Lung (tissue), 12 donors: ENCODE data around the gene KNG1. TPM values are rescaled to one million over a fixed set of nuclear protein-coding genes. Genes with fewer than 3 reads are reported as not detected.

ENCODE experiments used
- ATAC-seq: fragments of 200-7000 bp; cut with Tn5 transposase; one replicate; pipeline ENCODE4 v1.9.1; 2020; ENCODE audit warnings: moderate number of reproducible peaks; ENCODE audit not compliant: insufficient read depth, low FRiP score
- DNase-seq, 3 donors: peaks; one replicate each; pipeline ENCODE4 v3.0.0-alpha.2; 2013 to 2017
- H3K27ac ChIP-seq, 2 donors: one replicate each; pipeline ENCODE4 v1.5.1; 2013; ENCODE audit warnings: mild to moderate bottlenecking in 2 of 2, moderate library complexity in 2 of 2, control low read depth in 1 of 2, inconsistent platforms in 1 of 2, low read depth in 1 of 2, low read length in 1 of 2
- H3K27me3 ChIP-seq, 3 donors: one replicate each; pipeline ENCODE4 v1.5.1; 2013; ENCODE audit warnings: low read length in 2 of 3; ENCODE audit not compliant: control insufficient read depth in 3 of 3, insufficient read depth in 3 of 3
- H3K36me3 ChIP-seq, 4 donors: one replicate each; pipeline ENCODE4 v1.5.1; 2013; ENCODE audit warnings: low read length in 4 of 4, mild to moderate bottlenecking in 1 of 4, moderate library complexity in 1 of 4; ENCODE audit not compliant: control insufficient read depth in 4 of 4, insufficient read depth in 4 of 4
- H3K4me1 ChIP-seq, 5 donors: one replicate each; pipeline ENCODE4 v1.5.1; 2013; ENCODE audit warnings: low read length in 5 of 5, mild to moderate bottlenecking in 2 of 5, moderate library complexity in 1 of 5; ENCODE audit not compliant: control insufficient read depth in 5 of 5, insufficient read depth in 5 of 5
- H3K4me3 ChIP-seq: one replicate; pipeline ENCODE4 v1.5.1; 2013; ENCODE audit warnings: mild to moderate bottlenecking, control low read depth, moderate library complexity
- H3K9ac ChIP-seq, 2 donors: one replicate each; pipeline ENCODE4 v1.5.1; 2013; ENCODE audit warnings: low read length in 2 of 2, control low read depth in 1 of 2; ENCODE audit not compliant: insufficient read depth in 1 of 2
- H3K9me3 ChIP-seq, 4 donors: one replicate each; pipeline ENCODE4 v1.5.1; 2013; ENCODE audit warnings: low read length in 3 of 4, mild to moderate bottlenecking in 1 of 4, moderate library complexity in 1 of 4; ENCODE audit not compliant: control insufficient read depth in 4 of 4, insufficient read depth in 3 of 4
- CTCF ChIP-seq: IDR thresholded peaks from 2 replicates; pipeline ENCODE4 v1.5.1; 2012; ENCODE audit warnings: mild to moderate bottlenecking; ENCODE audit errors: control extremely low read depth, extremely low read depth
- WGBS, 2 donors: extraction: QIAGEN DNeasy Blood & Tissue Kit; methylation state at CpG; one replicate each; pipeline ENCODE4 v1.1.7; 2013; 5-methylcytosine and 5-hydroxymethylcytosine counted together
- polyA plus RNA-seq, 2 donors: library from polyadenylated mRNA; stranded (reverse); fragments of 200-250 nt; gene quantifications; one replicate each; pipeline ENCODE4 v1.2.1, GENCODE V29; 2013
- total RNA-seq, 2 donors: library from RNA; depleted of rRNA in 1 of 2; stranded (reverse); fragments of >200 nt in 1 of 2; gene quantifications; one replicate each; pipeline ENCODE4 v1.2.1, GENCODE V29; 2014 to 2021
- donor health status: control.
- donor health status: control.
- donor health status: Bipolar disorder and iron deficiency.
- donor health status: healthy.
- donor health status: DM: yes; HTN: yes; CAD: no.

Gene KNG1
- total and polyA plus RNA-seq, 4 donors: 0.07 to 0.23 (median 0.13) TPM

- H3K9ac ChIP-seq: no peak overlapping the region
- TF ChIP-seq CTCF: no peak
- WGBS, 2 donors: 76 to 86% methylated on average over 11 of the region's 11 CpGs
- no peak overlapping the region for H3K27ac ChIP-seq
- DNase-seq: no peak
- peaks cover 0 to 3% (median 0%) of the 10 kb centered on the region in 3 donors for H3K27me3 ChIP-seq
- H3K4me1 ChIP-seq: no peaks in the 10 kb centered on the region
- H3K9me3 ChIP-seq: peaks cover 0 to 2% (median 0%) of the 10 kb centered on the region in 4 donors
- ATAC-seq: no peak
- H3K36me3 ChIP-seq: no peaks in the 10 kb centered on the region
- no peak overlapping the region for H3K4me3 ChIP-seq
Observed at GRCh38 chr3:186759231-186759930, 42.2 kb downstream of the KNG1 start.

- H3K36me3 ChIP-seq: no peaks in the 10 kb centered on the region
- H3K4me1 ChIP-seq: no peaks in the 10 kb centered on the region
- H3K9me3 ChIP-seq: peaks cover 0 to 2% (median 0%) of the 10 kb centered on the region in 4 donors
- H3K4me3 ChIP-seq: no peak overlapping the region
- H3K27ac ChIP-seq: no peak overlapping the region
- no peak for TF ChIP-seq CTCF
- DNase-seq: no peak
- H3K27me3 ChIP-seq: peaks cover 0 to 3% (median 0%) of the 10 kb centered on the region in 3 donors
- H3K9ac ChIP-seq: no peak overlapping the region
- 95 to 97% methylated on average over 10 of the region's 10 CpGs for WGBS, 2 donors
- no peak for ATAC-seq
Observed at GRCh38 chr3:186760141-186760833, 43.1 kb downstream of the KNG1 start.

GRCh38 chr3:186760897-186761447, 43.8 kb downstream of the KNG1 start:
- no peak for TF ChIP-seq CTCF
- 93 to 97% methylated on average over 8 of the region's 8 CpGs for WGBS, 2 donors
- peaks cover 0 to 2% (median 0%) of the 10 kb centered on the region in 4 donors for H3K9me3 ChIP-seq
- H3K27me3 ChIP-seq: peaks cover 0 to 3% (median 0%) of the 10 kb centered on the region in 3 donors
- no peak overlapping the region for H3K9ac ChIP-seq
- no peak overlapping the region for H3K27ac ChIP-seq
- ATAC-seq (no peak), DNase-seq (no peak)
- no peaks in the 10 kb centered on the region for H3K36me3 ChIP-seq
- no peak overlapping the region for H3K4me3 ChIP-seq
- H3K4me1 ChIP-seq: no peaks in the 10 kb centered on the region
